Forelimb muscle (tissue), 1 donor: ENCODE results near the gene KRTAP3-1. TPM values are rescaled to one million over a fixed set of nuclear protein-coding genes. Genes with fewer than 3 reads are reported as not detected.
"Not testable (repeated sequence)": the region's sequence is repeated elsewhere in the genome, so short reads cannot be mapped to it uniquely, and the experiment has no call there.

ENCODE experiments used
- DNase-seq: peaks from one replicate; pipeline ENCODE4 v3.0.0-alpha.2; 2013; ENCODE audit warnings: low read depth
- polyA plus RNA-seq: library from polyadenylated mRNA; unstranded; fragments of 120-200 nt; gene quantifications from one replicate; pipeline ENCODE4 v1.2.1, GENCODE V29; 2013; ENCODE audit not compliant: insufficient read length

KRTAP3-1 gene
- polyA plus RNA-seq, 1 donor: not detected

DNA sequence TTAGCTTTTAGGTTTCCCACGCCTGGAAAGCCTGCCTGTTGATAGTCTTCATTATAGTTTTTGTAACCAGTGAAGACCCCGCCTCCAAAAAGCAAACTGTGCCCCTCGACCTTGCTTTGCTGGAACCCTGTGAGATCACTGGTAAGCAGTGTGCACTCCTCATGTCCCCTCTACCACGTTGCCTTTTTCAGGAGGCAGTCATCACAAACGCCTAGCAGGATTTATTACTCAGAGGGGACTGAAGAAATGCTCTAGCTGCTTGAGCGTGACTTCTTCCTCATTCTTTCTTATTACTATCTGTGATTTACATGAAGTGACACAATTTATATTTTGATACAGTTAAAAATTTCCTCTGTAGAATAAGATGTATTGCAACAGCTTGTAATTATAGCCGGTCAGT, 6.5 kb upstream of the KRTAP3-1 start:
- DNase-seq: no peak

DNA sequence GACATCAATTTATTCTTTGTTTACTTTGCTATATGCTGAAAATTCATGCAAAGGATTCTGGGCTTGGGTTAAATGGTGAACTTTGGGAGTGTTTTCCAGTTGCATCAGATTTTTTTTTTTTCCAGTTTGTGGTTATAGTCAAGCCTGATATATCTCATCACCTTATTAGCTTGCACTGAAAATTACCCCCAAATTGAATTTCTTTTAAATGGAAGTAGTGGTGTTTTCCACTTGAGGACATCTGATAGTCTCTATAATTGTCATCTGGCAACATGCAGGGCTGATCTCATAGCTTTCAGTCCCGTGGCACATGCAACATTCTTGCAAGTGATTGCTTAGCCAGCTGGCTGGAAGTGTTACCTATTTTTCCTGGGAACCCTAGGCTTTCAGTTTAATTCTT, 4.7 kb upstream of the KRTAP3-1 start:
- peak; percentile 14 for DNase-seq

DNA sequence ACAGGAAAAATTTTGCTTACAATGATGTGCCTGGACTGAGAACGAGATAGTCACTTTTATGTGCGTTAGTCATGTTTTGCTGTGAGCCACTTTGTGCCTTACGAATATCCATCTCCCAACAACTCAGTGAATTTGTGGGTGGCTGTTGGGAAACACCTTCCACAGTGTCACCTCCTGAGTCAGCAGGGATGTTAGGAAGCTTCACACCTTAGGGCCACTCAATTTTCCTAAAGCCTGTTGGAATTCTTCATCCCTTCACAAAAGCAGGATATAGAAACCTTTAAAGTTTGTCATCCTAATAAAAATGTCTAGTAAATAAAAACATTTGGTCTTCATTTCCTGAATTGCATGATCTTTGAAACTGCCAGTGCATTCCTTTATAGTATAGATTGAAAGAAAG, 4.3 kb upstream of the KRTAP3-1 start:
- no peak for DNase-seq

DNA sequence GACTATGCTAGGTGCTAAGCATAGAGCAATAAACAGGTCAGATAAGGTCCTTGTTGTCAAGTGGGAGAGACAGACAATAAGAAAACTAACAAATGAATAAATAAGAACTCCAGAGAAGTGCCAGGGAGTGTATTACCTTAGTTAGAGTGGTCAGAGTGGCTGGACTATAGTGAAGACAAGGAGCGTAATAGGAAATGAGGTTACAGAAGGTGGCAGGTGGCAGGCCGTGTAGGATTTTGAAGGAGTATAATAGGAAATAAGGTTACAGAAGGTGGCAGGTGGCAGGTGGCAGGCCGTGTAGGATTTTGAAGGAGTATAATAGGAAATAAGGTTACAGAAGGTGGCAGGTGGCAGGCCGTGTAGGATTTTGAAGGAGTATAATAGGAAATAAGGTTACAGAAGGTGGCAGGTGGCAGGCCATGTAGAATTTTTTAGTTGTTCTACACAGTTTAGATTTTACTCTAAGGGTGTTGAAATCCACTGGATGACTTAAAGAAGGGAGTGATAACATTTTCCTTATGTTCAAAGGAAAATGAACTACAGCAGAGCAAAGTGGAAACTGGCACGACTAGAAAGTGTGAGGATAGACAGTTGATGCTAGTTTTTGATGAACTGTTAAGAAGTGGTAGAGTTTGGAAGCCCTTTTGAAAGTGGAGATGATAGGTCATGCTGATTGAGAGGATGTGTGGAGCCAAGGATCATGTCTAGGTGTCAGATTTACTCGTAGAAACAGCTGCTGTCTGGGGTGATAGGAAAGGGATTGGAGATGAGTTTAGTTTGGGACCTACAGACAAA, 3.6 kb upstream of the KRTAP3-1 start:
- DNase-seq: no peak

DNA sequence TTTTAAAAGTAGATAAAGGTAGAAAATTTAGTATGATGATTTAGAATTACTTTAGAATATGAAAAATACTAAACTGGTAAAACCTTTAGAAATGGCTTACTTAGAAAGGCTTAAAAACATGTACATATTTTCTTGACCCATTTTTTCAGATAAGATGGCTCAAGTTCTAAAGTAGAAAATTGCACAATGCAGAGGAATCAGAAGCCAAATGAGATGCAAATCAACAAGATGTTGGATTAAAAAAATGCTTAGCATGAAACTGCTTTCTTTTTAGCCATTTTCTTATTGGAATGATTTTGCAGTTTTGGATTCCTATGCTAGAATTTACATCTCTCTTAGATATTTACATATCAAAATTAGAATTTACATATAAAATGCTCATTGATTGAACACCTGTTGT, 1.5 kb upstream of the KRTAP3-1 start:
- no peak for DNase-seq

DNA sequence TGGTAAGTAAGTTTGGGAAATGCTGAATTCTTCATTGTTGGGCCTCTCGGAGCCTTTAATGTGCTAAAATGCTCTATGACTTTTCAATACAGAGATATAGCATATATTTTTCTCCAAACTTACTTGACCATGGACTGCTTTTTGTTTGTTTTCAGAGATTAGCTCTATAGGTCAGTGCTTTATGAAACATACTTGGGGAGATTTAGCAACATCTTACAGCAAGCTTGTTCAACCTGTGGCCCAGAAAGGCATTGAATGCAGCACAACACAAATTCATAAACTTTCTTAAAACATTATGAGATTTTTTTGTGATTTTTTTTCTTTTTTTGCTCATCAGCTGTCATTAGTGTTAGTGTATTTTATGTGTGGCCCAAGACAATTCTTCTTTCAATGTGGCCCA, 1.0 kb upstream of the KRTAP3-1 start:
- DNase-seq: no peak

DNA sequence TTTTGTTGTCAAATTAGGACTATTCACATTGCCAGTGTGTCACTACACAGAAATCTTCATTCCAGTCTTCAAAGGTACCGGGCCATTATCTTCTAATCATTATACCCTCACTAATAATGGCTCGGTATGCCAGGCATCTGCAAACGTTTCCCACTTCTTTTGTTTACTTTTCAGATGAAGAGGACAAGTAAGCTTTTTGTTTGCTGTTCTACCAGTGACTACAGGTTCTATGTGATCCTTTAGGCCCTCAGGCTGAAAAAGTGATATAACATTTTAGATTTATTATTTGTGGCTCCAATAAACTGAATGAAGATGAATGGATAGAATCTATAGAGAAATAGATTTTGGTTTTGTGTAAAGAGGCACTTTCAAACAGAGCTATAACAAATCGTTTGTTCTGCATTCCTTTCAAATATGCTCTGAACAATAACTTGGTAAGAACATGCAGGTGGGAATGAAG, 403 bp upstream of the KRTAP3-1 start:
- DNase-seq: no peak

DNA sequence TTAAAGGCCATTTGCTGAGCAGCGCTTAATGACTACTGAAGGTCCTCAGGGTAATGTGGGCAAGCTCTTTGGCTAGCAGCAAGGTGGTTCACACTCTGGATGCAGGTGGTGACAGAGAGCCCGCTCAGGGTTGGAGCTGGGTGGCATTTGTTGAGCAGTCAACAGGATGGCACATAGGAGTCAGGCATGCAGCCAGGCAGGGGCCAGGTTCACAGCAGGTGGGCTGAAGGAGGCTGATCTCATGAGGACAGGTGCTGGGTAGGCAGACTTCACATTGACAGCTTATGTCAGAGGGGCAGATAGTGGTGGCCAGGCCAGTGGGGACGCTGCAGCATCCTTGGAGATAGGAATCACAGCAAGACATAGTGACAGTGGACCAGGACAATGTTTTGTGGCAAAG, 4.5 kb downstream of the KRTAP3-1 start:
- no peak for DNase-seq

DNA sequence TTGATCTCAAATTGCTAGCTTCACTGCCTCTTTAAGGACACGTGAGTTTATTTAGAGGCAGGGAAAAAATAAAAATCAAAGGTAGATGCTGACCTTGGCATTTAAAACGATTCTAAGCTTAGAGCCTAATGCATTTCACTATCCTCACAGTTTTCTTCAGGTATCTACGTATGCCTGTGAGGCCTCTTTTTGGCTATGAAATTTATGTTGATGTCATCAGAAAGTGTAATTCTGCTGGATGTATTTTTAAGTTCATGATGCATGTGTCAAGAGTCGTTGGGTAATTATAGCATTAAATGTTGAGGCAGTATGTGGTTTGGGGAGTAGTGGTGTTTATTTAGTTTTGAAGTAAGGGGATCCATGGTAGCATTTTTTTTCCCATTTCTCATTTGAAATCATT, 5.0 kb downstream of the KRTAP3-1 start:
- DNase-seq: no peak

DNA sequence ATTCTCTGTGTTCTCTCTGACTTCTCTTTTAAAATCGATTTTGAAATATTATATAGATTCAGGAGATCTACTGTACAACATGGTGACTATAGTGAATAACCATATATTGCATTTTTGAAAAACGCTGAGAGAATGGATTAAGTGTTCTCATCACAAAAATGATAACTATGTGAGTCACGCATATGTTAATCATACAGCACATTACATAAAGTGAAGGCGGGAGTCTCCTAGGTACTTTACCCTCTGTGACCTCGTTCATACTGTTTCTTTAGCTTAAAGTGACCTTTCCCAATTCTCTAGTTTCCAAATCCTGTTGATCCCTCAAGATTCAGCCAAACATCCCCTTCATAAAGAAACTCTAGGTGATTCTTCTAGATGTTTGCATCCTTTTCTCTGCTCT, 6.1 kb downstream of the KRTAP3-1 start:
- DNase-seq: no peak

DNA sequence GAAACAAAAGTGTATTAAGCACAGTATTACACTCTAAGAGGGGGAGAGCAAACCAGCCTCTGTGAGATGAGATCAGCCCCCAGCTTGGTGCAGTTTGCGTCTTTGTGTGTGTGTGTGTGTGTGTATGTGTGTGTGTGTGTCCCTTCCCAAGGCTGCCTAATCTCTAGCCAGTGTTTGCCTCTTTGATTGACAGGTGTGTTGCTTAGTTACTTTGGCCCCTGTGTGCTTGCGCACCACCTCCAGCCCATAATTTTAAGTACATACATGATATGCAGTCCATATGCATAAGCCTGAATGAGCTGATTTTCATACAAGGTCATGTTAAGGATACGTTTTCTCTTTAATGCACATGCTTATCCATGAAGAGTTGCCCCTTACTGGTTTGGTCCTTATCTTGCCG, 7.1 kb downstream of the KRTAP3-1 start:
- DNase-seq: no peak

DNA sequence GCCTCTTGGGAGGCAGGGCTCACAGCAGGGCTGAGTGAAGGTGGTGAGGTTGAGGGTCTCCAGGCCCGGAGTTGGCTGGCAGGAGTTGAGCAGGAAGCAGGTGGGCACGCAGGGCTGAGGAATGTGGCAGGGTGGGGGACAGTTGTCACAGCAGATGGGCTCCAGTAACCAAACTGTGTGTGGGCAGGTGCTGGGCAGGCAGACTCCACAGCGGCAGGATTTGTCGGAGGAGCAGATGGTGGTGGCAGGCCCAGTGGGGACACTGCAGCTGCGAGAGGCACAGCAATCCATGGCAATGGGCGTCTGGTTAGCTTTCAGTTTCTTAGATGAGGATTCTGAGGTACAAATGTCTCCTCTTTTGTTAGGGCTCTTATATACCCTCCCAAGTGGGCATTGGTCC, 9.4 kb downstream of the KRTAP3-1 start, which contains the start of gene KRTAP3-2:
Gene KRTAP3-2, minus strand, starts transcription at position 344 of the 400 bp plus-strand sequence. Its CDS starts 53 bp downstream, at position 291.
- DNase-seq: not testable (repeated sequence)

DNA sequence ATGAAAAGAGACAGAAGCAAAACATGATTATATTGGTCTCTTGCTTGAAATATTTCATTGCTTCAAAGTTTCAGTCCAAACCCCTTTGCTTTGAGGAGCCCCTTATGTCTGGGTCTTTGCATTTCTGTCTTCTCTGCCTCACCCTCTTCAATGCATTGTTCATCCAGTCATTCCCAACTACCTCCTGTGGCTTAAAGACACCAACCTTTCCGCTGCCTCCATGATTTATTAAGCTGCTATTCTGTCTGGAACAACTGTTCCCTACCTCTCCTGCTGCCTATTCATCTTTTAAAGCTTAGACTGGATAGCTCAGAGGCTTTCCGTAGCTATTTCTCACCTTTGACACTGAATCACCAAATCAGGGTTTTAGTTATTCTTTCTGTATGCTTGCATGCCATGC, 11.6 kb downstream of the KRTAP3-1 start:
- DNase-seq: no peak

DNA sequence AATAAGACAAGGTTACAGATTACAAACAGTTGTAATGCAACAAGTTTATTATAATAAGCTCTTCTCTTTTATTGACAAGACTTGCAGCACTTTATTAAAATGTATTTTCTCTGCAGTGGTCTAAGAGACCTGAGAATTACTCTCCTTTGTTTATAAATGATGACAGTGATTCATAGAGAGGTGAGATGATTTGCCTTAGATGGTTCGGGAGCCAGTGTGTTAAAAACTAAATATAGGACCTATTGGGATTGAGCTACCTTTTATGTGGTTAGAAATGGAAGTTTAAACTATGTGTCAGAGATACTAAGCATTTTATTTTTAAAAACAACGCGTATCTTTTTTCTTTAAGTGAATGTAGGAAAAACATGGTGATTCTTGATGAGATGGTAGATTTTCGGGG, 12.1 kb downstream of the KRTAP3-1 start:
- no peak for DNase-seq

DNA sequence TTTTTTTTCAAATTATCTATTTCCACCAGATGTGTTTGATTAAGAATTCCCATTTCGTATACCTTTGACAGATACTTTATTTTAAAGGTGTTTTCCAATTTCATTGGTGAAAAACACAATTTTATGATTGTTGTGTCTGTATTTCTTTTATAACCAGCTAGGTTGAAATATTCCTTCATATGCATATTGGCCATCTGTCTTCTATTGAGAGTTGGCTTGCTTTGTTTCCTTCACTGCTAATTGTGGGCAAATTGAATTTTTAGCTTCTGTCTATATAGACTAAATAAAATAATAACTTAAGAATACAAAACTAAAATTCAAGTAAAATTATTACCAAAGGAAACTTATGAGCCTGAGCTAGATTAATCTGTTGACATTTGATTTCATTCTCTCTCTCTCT, 13.8 kb downstream of the KRTAP3-1 start:
- no peak for DNase-seq

DNA sequence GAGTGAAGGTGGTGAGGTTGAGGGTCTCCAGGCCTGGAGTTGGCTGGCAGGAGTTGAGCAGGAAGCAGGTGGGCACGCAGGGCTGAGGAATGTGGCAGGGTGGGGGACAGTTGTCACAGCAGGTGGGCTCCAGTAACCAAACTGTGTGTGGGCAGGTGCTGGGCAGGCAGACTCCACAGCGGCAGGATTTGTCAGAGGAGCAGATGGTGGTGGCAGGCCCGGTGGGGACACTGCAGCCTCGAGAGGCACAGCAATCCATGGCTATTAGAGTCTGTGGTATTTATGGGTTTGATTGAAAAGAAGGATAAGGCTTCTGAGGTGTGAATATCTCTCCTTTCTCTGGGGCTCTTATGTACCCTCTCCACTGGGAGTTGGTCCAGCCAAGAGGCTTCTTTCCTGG, 15.1 kb downstream of the KRTAP3-1 start, which contains the start of gene KRTAP3-3:
Gene KRTAP3-3, minus strand, starts transcription at position 326 of the 400 bp plus-strand sequence. Its CDS starts 67 bp downstream, at position 259.
- no peak for DNase-seq

DNA sequence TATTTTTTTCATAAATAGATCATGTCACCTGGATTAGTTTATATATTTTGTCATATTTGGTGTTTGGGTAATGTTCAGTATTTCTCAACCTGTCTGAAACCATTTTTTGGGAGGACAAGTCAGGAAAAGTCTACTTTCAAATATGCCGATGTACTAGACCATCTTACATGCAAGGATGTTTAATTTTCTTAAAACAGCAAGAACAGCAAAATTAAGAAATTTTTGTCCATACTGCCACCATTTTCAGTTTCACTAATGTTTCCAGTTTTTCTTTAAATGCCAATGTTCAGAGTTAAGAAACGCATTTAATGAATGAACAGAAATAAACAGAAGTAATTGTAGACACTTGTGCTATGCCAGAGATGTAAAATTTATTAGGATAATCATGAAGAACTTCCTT, 15.8 kb downstream of the KRTAP3-1 start:
- DNase-seq: no peak

DNA sequence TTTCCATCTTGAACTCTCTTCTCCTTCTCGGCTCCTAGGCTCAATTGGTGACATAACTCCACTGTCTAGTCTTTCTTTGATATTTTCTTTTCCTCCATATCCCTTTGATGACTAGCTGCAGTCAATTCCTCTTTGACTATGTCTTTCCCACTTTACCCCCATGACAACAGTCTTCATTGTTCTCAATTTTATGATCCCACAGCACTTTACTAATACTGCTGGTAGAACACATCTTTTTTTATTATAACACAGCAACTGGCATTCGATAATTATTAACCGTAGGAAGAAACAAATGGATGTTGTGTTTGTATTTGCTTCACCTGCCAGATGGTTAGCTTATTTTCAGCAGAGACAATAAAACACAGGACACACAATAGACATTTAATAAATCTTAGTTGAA, 16.3 kb downstream of the KRTAP3-1 start:
- no peak for DNase-seq

DNA sequence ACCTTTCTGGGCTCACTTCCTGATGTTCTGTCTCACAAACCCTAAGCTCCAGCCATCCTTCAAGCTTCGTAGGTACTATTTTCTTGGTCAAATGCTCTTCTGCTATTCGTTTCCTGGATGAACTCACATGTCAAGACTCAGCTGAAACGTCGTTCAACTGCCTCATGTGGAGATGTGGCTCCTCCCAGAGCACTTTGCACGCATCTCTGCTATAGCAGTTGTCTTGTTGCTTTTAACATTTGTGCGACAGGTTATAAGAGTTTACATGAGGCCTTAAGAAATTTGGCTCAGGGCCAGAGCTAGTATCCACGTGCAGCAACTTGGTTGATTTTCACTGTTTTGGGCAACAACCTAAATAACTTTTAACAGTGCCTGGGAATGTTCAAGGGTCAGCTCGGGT, 22.0 kb downstream of the KRTAP3-1 start:
- DNase-seq: no peak

DNA sequence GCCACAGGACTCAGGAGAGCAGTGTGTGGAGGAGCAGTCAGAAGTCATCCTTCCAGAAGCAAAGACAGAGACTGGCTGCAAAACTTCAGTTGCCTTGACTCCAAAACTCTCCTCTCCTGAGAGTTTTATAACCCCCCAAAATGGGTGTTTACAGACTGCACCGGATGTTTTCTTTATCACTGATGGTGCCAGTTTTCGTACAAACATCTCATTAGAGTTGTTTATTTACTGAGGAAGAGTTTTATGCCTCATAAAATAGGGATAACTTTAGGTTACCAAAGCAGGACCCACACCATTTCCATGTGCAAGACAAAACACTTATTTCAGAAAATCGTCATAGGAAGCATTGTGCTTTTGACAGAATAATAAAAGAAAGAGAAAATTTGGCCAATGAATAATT, 24.7 kb downstream of the KRTAP3-1 start, which contains the start of gene KRT40:
Gene KRT40, minus strand, starts transcription at position 101 of the 400 bp plus-strand sequence. Its CDS starts 53 bp downstream, at position 48.
- no peak for DNase-seq

DNA sequence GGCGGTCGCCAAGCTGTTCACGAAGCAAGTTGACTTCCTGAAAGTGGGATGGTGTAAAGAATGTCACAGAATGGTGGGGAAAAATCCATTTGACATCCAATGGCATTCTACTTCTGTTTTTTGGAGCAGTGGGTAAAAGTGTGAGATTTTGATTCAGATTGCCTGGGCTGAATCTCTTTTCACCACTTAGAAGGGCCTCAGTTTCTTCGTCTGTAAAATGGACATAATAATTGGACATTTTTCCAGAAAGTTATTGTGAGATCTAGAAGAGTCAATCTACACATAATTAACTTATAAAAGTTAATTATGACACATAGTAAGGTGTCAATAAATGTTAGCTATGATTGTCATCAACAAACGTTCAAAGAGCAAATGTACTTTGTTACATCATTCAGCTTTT, 27.8 kb downstream of the KRTAP3-1 start:
- no peak for DNase-seq

DNA sequence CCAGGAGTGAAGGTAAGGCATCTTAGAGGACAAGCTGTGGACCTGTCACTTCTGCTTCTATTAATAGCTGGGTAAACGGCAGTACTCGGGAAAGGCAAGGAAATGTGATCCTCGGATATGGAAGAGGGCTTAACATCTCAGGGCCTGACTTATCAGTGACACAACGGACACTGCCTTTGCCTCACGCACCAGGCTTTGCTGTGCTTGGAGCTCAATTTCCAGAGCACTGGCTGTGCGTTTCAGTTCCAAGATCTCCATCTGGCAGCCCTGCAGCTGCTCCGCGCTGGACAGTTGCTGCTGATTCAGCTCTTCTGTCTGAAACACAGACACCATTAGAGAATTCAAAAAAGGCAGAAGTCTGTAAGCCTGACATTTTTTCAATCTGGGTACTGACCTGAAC, 28.3 kb downstream of the KRTAP3-1 start:
- peak; percentile 57 for DNase-seq

DNA sequence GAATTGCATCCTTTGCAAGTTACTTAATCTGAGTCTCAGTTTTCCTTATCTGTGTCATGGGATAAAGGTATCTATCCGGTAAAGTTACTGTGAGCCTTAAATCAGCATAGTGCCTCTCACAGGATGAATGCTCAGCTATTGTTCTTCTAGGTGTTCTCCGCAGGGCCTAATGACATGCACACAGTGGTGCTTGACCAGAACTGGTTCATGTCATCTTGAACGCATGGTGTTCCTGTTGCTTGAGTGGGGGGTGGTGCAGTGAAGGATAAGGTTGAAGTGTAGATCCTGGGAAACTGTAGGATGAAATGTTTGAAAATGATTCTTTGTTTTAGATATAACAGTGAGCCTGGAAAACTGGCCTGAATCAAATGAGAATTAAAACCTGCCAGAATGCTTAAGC, 28.8 kb downstream of the KRTAP3-1 start:
- DNase-seq: no peak
